GM18507 (cell line): ENCODE measurements around the gene RPP25L.

Experiments
- DNase-seq: peaks from one replicate; pipeline ENCODE4 v3.0.0; 2011; ENCODE audit warnings: low read depth; ENCODE audit not compliant: insufficient read length; ENCODE audit errors: extremely low spot score
- FAIRE-seq: peaks from 2 replicates; lab custom pipeline; 2011; peaks lifted over from hg19 to GRCh38; lab: Jason Lieb, UNC

RPP25L gene

DNA sequence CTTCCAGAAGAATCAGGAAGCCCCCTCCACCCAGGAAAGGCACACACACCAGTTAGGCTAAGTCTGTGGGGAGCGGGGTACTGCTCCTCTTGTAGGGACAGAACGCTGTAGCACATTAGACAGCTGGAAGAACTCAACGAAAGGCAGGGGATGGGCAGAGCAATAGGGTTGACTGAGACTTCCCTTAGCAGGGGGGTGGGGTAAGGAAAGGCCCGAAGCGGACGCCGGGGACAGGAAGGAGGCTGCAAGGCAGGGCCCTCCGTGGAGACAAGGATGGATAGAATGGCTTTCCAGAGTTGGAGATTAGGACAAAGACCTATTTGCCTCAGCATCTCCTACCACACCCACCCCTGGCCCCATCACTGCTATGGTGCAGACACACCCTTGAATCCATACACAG, 36.7 kb downstream of the RPP25L start:
- FAIRE-seq (no peak), DNase-seq (no peak)

DNA sequence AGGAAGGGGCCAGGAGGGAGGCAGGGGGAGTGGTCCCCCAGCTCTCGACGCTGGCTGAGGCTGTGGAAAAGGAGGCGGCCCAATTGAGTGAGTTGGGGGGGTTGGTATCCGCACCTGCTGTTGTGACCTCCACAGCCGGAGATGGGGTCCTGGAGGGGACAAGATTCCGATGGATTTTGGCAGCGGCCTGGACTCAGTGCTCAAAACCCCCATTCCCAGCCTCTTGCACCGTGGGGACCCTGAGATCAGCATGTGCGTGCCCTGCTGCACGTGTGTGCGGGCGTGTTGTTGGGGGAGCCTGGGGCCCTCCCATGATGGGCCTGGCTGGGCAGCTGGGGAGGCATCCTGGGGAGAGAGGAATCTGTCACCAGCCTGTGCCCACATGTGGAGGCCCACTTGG, 37.3 kb downstream of the RPP25L start:
- no peak for DNase-seq
- FAIRE-seq = no peak

DNA sequence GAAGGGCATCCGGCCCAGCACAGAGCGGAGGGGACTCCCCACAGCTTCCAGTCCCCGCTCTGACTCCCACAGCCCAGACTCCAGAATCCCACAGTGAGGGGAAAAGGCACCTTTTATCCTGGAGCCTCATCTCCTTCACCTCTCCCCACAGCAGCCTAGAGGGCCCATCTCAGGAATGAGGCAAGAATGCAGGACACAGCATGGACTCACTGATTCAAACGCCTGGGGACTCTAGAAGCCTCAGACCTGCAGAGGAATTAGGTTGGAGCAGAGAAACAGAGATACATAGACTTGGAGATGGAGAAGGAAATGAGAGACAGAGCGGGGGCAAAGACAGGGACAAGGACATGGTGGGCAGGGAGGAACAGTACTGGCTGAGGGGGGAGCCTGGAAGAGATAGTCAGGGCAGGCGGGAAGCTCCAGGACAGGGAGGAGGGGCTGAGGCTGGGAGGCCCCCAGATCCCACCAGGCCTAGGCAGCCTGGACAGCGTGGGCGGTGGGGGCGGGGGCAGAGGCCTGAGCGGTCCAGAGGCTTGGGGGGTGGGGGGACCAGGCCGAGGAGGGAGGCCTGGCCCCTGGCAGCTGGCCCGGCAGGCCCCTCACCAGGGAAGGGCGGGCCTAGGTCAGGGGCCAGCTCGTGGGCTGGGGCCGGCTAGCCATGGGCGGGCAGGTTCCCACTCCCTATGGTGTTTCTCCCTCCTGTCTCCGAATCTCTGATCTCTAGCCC, 38.1 kb downstream of the RPP25L start:
- FAIRE-seq (no peak), DNase-seq (no peak)

DNA sequence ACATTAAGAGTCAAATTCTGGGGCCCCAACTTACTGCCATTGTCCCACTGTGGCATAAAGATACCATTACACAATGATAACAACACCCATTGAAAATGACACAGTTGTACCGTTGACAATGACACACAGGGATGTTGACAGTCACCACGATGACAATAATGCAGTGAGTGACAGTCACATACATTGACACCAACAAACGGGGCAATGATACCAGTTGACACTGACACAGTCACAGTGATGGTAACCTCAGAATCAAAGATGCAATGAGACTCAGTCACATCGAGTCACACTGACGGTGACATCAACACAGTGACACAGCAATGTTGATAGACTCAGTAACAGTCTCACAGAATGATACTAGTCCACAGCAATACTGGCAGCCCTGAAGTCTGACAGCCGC, 39.3 kb downstream of the RPP25L start:
- no peak for FAIRE-seq
- DNase-seq = no peak

GRCh38 chr9:34572092-34572491, 39.8 kb downstream of the RPP25L start:
- FAIRE-seq (no peak), DNase-seq (no peak)

- FAIRE-seq (no peak), DNase-seq (no peak)
These were observed 40.5 kb downstream of the RPP25L start for GRCh38 chr9:34571481-34571810.

DNA sequence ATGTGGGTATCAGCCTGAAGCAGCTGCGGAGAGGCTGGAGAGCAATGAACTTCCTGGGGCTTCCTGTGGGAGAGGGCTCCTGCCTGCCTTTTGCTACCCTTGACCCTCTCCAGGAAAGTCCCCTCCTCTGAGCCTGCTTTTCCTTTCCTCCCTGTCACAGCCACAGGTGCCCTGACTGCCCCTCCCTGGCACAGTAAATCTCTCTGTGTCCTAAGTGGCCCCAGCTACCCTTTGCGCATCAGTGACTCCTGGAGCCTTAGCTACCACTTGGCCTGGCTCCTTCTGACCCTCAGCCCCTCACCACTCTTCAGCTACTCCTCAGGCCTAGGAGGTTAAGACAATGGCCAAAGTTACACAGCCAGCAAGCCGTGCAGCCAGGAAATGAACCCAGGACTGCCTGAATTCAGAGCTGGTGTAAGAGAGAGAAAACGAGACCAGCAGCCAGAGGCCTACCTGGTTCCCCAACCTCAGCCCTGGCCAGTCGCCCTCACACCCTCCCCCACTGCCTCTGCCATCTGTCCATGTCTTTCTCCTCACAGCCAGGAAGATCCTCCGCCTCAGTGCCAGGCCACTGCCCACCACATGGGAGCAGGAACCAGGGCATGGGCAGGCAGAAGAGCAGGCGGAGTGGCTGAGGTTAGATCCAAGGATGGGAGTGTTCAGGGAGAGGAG, 41.0 kb downstream of the RPP25L start:
- no peak for DNase-seq
- FAIRE-seq = no peak

DNA sequence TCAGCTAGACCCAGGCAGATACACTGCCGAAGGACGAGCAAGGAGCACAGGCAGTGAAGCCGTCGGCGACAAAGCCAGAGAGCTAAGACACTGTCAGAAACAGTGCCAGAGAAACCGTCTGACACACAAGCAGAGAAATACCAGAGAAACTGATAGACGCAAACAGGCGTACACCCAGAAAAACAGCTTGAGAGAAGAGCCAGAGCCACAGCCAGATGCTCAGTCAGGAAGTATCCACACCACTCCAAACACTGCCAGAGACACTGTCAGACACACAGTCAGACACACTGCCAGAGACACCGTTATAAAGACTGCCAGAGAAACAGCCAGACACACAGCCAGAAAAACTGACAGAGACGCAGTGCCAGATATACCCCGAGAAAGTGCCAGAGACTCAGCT, 41.5 kb downstream of the RPP25L start:
- DNase-seq (no peak), FAIRE-seq (no peak)

- DNase-seq (no peak), FAIRE-seq (no peak)
These were observed 43.1 kb downstream of the RPP25L start for GRCh38 chr9:34568774-34569173.

- DNase-seq = no peak
- FAIRE-seq = no peak
These were observed 43.8 kb downstream of the RPP25L start for GRCh38 chr9:34568133-34568532.

- no peak for FAIRE-seq
- no peak for DNase-seq
These were observed 44.9 kb downstream of the RPP25L start for GRCh38 chr9:34566972-34567371.

- no peak for FAIRE-seq
These were observed 45.6 kb downstream of the RPP25L start for GRCh38 chr9:34566322-34566721.

DNA sequence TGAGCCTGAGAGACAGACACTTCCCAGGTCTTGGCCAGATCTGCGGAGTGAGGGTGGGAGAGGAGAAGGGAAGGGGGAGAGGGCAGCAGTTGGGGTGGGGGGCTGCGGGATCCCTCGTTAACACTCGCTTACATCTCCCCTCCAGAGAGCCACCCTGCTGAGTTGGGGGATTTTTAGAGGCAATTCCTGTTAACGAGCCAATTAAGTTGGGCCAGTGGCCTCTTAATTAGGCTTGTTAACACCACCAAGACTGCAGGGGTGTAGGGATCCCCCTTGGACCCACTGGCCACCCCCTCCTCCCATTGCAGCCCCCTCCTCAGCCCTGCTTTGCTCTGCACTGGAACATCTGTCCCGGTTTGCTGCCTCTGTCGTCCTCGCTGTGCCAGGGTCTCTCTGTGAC, 46.0 kb downstream of the RPP25L start:
- DNase-seq (no peak), FAIRE-seq (no peak)

More at GRCh38 chr9:34566322-34566721, 45.6 kb downstream of the RPP25L start:
- no peak for DNase-seq

DNA sequence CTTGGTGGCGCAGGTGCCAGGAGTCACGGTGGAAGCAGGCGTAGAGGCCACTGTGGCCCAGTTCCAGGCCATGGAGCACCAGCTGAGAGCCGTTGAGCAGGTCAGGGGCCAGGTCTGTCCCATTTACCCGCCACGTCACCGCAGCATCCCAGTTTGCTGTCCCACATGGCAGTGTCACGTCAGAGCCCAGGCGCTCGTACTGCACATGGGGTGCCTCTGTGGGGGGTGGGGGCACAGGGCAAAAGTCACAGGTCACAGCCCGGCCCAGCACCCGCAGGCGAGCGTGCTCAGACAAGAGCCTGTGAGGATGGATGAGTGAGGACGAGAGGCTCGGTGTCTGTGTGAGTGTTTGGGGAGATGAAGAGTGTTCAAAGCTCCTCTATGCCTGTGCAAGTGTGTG, 47.3 kb downstream of the RPP25L start:
- no peak for FAIRE-seq
- DNase-seq = no peak

GRCh38 chr9:34563262-34563661, 48.6 kb downstream of the RPP25L start:
- DNase-seq = no peak
- no peak for FAIRE-seq

DNA sequence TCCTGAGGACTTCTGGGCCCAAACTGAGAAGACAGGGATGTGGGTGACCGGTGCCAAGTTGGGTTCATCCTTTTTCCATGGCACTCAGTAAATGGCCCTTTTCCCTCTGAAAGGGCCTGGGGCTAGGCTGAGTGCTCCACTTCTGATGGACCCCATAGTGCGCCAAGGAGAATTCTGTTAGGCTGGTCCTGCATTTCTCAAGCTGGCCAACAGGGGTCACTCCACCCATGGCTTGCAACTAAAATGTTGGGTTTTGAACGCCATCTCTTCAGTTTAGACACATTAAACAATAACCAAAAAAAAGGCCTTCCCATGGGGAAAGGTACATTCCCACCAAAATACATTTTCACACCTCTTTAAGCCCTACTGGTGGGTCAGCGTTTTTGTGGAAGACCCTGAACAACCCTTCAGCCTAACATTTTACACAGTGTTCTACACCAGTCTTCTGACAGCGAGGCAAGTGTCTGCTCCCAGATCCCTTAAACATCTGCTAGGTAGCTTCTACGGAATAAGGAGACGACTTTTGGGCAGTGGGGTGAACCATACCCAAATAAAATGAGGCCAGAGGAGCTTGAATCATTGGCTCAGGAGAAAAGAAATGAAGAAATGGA, 49.7 kb downstream of the RPP25L start:
- no peak for FAIRE-seq
- DNase-seq = no peak

- FAIRE-seq (no peak), DNase-seq (no peak)
These were observed 51.2 kb downstream of the RPP25L start for GRCh38 chr9:34560599-34561214.
